AG09309 (cell line): ENCODE results near the gene GGT7.

Source experiments
- DNase-seq: peaks from one replicate; pipeline ENCODE4 v3.0.0-alpha.2; 2010; ENCODE audit warnings: low read depth
- H3K4me3 ChIP-seq: 2 replicates; pipeline ENCODE4 v1.5.1; 2011; ENCODE audit warnings: mild to moderate bottlenecking, low read depth, low read length, moderate library complexity; ENCODE audit not compliant: control insufficient read depth
- CTCF ChIP-seq: IDR thresholded peaks from 2 replicates; pipeline ENCODE4 v1.5.1; 2011; ENCODE audit warnings: mild to moderate bottlenecking, low read depth, low read length, inconsistent platforms; ENCODE audit not compliant: insufficient read depth, control insufficient read depth; ENCODE audit errors: missing control alignments

Gene GGT7

DNA sequence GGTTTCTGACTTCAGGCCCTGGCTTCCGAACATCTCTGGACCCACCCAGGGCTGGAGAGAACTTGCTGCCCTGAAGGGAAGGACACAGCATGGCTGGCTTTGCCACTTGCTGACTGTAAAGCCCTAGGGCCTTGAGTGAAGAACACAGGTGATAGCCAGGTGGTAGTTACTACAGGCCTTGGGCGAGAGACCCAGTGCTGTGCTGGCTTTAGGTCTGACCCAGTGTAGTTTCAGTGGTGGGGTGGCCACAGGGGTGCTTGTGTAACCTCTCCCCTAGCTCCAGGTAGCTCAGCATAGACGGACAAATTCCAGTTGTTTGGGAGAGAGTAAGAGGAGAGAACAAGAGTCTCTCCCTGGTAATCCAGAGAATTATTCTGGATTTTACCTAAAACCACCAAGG is 74.3 kb downstream of the GGT7 start:
- no peak overlapping the region for H3K4me3 ChIP-seq
- TF ChIP-seq CTCF: no peak
- DNase-seq: no peak

GRCh38 chr20:34797012-34797995 is 75.4 kb downstream of the GGT7 start:
- no peak for TF ChIP-seq CTCF
- no peak for DNase-seq
- H3K4me3 ChIP-seq: no peak overlapping the region
